ENCODE results near the gene SEMA4D. TPM values are rescaled to one million over a fixed set of nuclear protein-coding genes. Genes with fewer than 3 reads are reported as not detected.

The SEMA4D gene
- total RNA-seq, 4 donors from 2014 or later: 7.9 to 14.1 (median 10.6) TPM

- H3K4me3 ChIP-seq: peak overlapping the region; percentile 77 to 92 (median 84)
- intact Hi-C loops (cut with DNase I): no loop called here
- TF ChIP-seq EP300 (IDR thresholded peaks at IDR 0.05): no peak
- no peak for TF ChIP-seq POLR2A (IDR thresholded peaks at IDR 0.05; ENCODE audit: low read depth)
- no peak for TF ChIP-seq CTCF (IDR thresholded peaks at IDR 0.05)
- no peak for TF ChIP-seq POLR2AphosphoS5 (IDR thresholded peaks at IDR 0.05)
- H3K9me3 ChIP-seq: no peaks in the 10 kb centered on the region
- 3% methylated on average over 20 of the region's 54 CpGs for WGBS
- peaks cover 19 to 28% (median 27%) of the 10 kb centered on the region in 4 donors for H3K4me1 ChIP-seq
- H3K36me3 ChIP-seq: peaks cover 0 to 7% (median 0%) of the 10 kb centered on the region in 4 donors
- no peaks in the 10 kb centered on the region for H3K27me3 ChIP-seq
- peak overlapping the region; percentile 69 to 100 (median 99) for H3K27ac ChIP-seq (replicated peaks in 1 of 4)
- no peak for DNase-seq (ENCODE audit: extremely low spot score)
These were observed 186.3 kb downstream of the SEMA4D start for GRCh38 chr9:89311346-89312221.

Small RNA genes within 50 kb of the gene (small RNA-seq; reads per million reads assigned to genes)
- gene MIR3153: 0 reads per million in 3 donors

Other genes starting within 250 kb of the SEMA4D start
- gene CKS2, start 186.9 kb downstream of the SEMA4D start, total RNA-seq: 10 to 100 TPM in 1 of 4 donors, 1 to 10 TPM in 3; 2.0 to 10.3 (median 6.0) TPM
- 10 to 100 TPM; 24.0 to 32.8 (median 29.0) TPM for gene SECISBP2, start 179.6 kb downstream of the SEMA4D start, total RNA-seq
- gene GADD45G, start 106.9 kb upstream of the SEMA4D start, total RNA-seq: 100 to 1,000 TPM in 2 of 4 donors, 10 to 100 TPM in 2; 44.0 to 136 (median 103) TPM